DND-41 (cell line): ENCODE measurements around the gene SPINK14.

Source experiments
- EZH2 ChIP-seq: IDR thresholded peaks from 3 replicates; pipeline ENCODE4 v1.6.1; 2012; ENCODE audit warnings: borderline replicate concordance, low read depth, mild to moderate bottlenecking, moderate library complexity, low read length, inconsistent platforms; ENCODE audit not compliant: severe bottlenecking
- TF ChIP-seq, protein P1 (sequence below): IDR thresholded peaks from 2 replicates; pipeline ENCODE4 v1.5.1; 2012; ENCODE audit warnings: borderline replicate concordance, low read length, moderate library complexity, mild to moderate bottlenecking; ENCODE audit not compliant: poor library complexity, severe bottlenecking; ENCODE audit errors: extremely low read depth

DNA sequence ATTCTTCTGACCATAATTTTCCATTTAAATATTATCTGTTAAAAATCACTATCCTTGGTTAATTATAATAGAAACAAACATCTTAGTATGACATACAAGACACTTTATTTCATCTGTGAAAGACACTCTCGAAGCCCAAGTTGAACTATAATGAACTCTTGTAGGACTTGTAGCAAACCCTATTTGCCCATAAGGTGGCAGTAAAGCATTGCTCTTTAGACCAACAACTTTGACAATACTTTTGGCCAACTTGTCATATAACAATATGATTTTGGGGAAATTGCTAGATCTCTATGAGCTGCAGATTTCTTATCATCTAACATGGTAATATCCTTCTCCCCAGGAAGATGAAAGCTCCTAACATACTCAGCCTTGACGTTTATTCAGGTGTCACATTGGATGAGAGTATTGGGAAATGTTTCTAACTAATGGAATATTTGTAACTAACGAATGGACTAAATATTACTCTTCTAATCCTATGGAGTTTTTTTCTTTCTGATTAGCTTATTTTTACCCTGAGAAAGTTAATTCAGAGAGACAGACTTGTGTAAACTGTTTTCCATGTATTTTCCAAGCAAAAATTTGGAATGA lies 11.0 kb downstream of the SPINK14 start:
- TF ChIP-seq, protein P1, sequence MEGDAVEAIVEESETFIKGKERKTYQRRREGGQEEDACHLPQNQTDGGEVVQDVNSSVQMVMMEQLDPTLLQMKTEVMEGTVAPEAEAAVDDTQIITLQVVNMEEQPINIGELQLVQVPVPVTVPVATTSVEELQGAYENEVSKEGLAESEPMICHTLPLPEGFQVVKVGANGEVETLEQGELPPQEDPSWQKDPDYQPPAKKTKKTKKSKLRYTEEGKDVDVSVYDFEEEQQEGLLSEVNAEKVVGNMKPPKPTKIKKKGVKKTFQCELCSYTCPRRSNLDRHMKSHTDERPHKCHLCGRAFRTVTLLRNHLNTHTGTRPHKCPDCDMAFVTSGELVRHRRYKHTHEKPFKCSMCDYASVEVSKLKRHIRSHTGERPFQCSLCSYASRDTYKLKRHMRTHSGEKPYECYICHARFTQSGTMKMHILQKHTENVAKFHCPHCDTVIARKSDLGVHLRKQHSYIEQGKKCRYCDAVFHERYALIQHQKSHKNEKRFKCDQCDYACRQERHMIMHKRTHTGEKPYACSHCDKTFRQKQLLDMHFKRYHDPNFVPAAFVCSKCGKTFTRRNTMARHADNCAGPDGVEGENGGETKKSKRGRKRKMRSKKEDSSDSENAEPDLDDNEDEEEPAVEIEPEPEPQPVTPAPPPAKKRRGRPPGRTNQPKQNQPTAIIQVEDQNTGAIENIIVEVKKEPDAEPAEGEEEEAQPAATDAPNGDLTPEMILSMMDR: peak; percentile 80
- TF ChIP-seq EZH2: no peak
